Endothelial cell of umbilical vein (primary cell): ENCODE data around the gene FBXW7.

Source experiments
- CTCF ChIP-seq, 2 donors: IDR thresholded peaks; 1 replicate in 1 of 2; 2 replicates in 1 of 2; pipeline ENCODE4 v1.5.1; 2011; ENCODE audit warnings: low read length in 2 of 2, mild to moderate bottlenecking in 2 of 2, moderate library complexity in 2 of 2, control low read depth in 1 of 2, inconsistent platforms in 1 of 2, low read depth in 1 of 2; ENCODE audit not compliant: insufficient read depth in 1 of 2; ENCODE audit errors: extremely low read depth in 1 of 2
- FOS ChIP-seq: IDR thresholded peaks from 2 replicates; pipeline ENCODE4 v1.6.1; 2011; ENCODE audit warnings: mild to moderate bottlenecking, low read length, moderate library complexity, borderline replicate concordance; ENCODE audit not compliant: insufficient read depth

- TF ChIP-seq CTCF (IDR thresholded peaks at IDR 0.05; ENCODE audit: extremely low read depth in 1 of 2, insufficient read depth in 1 of 2, low read depth in 1 of 2, low read length in 2 of 2) (no peak), FOS (no peak)
Measured at GRCh38 chr4:152424977-152425376, 110.9 kb downstream of the FBXW7 start.
